Body of pancreas (tissue), 4 donors: Measurements from ENCODE around the gene RPTOR. TPM values are rescaled to one million over a fixed set of nuclear protein-coding genes. Genes with fewer than 3 reads are reported as not detected.

Experiments
- ATAC-seq: fragments of 150-250 bp; one replicate; pipeline ENCODE4 v1.9.1; 2016
- DNase-seq, 4 donors: peaks; one replicate each; pipeline ENCODE4 v3.0.0-alpha.2; 2019
- H3K27ac ChIP-seq, 4 donors: fragments of 200-600 bp; sonication (generic); 1 replicate in 3 of 4; 2 replicates in 1 of 4; pipeline versions ENCODE4 v1.5.1 to v1.6.1; 2016 to 2019; ENCODE audit warnings: mild to moderate bottlenecking in 1 of 4, mixed read lengths in 1 of 4, moderate library complexity in 1 of 4
- H3K27me3 ChIP-seq, 2 donors: fragments of 200-600 bp; sonication (generic); one replicate each; pipeline ENCODE4 v1.6.0; 2016; ENCODE audit warnings: mild to moderate bottlenecking in 1 of 2
- H3K36me3 ChIP-seq, 2 donors: fragments of 200-600 bp; sonication (generic); replicated peaks in 1 of 2; 2 replicates each; pipeline ENCODE4 v1.5.1; 2016; ENCODE audit warnings: low read depth in 2 of 2; ENCODE audit not compliant: insufficient read depth in 1 of 2
- H3K4me1 ChIP-seq: fragments of 200-600 bp; sonication (generic); one replicate; pipeline ENCODE4 v1.6.0; 2016
- H3K4me3 ChIP-seq, 2 donors: fragments of 200-600 bp; sonication (generic); 1 replicate in 1 of 2; 2 replicates in 1 of 2; pipeline ENCODE4 v1.5.1; 2016 to 2019
- H3K9me3 ChIP-seq, 3 donors: fragments of 200-600 bp; sonication (generic); 1 replicate in 2 of 3; 2 replicates in 1 of 3; pipeline ENCODE4 v1.5.1; 2016
- POLR2A ChIP-seq, 3 donors: fragments of 450-650 bp; IDR thresholded peaks; one replicate each; pipeline ENCODE4 v1.6.1; 2016; ENCODE audit warnings: antibody characterized with exemption in 3 of 3, mild to moderate bottlenecking in 2 of 3
- WGBS, 2 donors: methylation state at CpG; one replicate each; pipeline ENCODE4 v1.1.5; 2017; 5-methylcytosine and 5-hydroxymethylcytosine counted together
- intact Hi-C: fragments of 100-400 bp; cut with DNase I; formaldehyde crosslinking; loops from one replicate; pipeline ENCODE4 v1.15.1; 2023
- total RNA-seq, 2 donors: library from RNA; depleted of rRNA; stranded (reverse); fragments of >200 nt; gene quantifications; one replicate each; pipeline ENCODE4 v1.1.0, GENCODE V29; 2016
- TF ChIP-seq, protein P1 (sequence below), 7 experiments: fragments of 450-650 bp in 4 of 7; fragments of 200-600 bp in 3 of 7; sonication (generic) in 3 of 7; IDR thresholded peaks; one replicate each; pipeline ENCODE4 v1.5.1; 2016 to 2019; ENCODE audit warnings: antibody characterized with exemption in 7 of 7

RPTOR gene
- total RNA-seq, 2 donors from 2014 or later, result 22.3 to 34.3 TPM

GRCh38 chr17:80803451-80804428 is 259.1 kb downstream of the RPTOR start:
- no peaks in the 10 kb centered on the region for H3K4me1 ChIP-seq
- no peak overlapping the region for H3K27ac ChIP-seq
- no peaks in the 10 kb centered on the region for H3K9me3 ChIP-seq
- peak in 1 of 4 donors; percentile 5 for DNase-seq
- 91 to 93% methylated on average over 35 of the region's 36 CpGs for WGBS, 2 donors
- H3K36me3 ChIP-seq, result no peaks in the 10 kb centered on the region
- no peaks in the 10 kb centered on the region for H3K27me3 ChIP-seq
- ATAC-seq, result no peak
- intact Hi-C loops, result no loop called here
- TF ChIP-seq, protein P1, sequence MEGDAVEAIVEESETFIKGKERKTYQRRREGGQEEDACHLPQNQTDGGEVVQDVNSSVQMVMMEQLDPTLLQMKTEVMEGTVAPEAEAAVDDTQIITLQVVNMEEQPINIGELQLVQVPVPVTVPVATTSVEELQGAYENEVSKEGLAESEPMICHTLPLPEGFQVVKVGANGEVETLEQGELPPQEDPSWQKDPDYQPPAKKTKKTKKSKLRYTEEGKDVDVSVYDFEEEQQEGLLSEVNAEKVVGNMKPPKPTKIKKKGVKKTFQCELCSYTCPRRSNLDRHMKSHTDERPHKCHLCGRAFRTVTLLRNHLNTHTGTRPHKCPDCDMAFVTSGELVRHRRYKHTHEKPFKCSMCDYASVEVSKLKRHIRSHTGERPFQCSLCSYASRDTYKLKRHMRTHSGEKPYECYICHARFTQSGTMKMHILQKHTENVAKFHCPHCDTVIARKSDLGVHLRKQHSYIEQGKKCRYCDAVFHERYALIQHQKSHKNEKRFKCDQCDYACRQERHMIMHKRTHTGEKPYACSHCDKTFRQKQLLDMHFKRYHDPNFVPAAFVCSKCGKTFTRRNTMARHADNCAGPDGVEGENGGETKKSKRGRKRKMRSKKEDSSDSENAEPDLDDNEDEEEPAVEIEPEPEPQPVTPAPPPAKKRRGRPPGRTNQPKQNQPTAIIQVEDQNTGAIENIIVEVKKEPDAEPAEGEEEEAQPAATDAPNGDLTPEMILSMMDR (IDR thresholded peaks at IDR 0.05), result no peak
- TF ChIP-seq POLR2A (IDR thresholded peaks at IDR 0.05), result no peak
- no peak overlapping the region for H3K4me3 ChIP-seq

DNA sequence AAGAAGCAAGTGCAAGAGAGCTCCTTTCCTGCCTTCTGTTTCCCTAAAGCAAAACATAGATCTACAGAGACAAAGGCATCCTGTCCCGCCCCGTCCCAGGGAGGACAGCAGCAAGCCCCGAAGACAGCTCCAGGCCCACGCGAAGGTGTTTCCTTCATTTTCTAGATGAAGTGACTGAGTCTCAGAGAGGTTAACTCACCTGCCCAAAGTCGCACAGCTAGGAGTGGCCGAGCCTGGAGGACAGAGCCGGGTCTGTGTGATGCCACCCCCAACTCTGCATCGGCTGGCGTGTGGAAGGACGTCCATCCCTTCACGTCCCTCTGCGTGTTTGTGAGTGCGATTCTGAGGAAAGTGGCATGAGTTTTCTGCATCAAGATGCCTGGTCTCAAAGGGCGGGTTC is 259.8 kb downstream of the RPTOR start:
- no peak for ATAC-seq
- Histone ChIP-seq H3K4me3 (no peak overlapping the region), H3K27ac (no peak overlapping the region), H3K36me3 (no peaks in the 10 kb centered on the region), H3K4me1 (no peaks in the 10 kb centered on the region), H3K27me3 (no peaks in the 10 kb centered on the region), H3K9me3 (no peaks in the 10 kb centered on the region)
- whole genome bisulfite sequencing, 2 donors, result 89 to 92% methylated on average over 12 to 15 of the region's 15 CpGs
- TF ChIP-seq POLR2A (IDR thresholded peaks at IDR 0.05), result no peak
- TF ChIP-seq, protein P1 (IDR thresholded peaks at IDR 0.05), result no peak
- intact Hi-C loops, result no loop called here
- DNase-seq, result no peak

DNA sequence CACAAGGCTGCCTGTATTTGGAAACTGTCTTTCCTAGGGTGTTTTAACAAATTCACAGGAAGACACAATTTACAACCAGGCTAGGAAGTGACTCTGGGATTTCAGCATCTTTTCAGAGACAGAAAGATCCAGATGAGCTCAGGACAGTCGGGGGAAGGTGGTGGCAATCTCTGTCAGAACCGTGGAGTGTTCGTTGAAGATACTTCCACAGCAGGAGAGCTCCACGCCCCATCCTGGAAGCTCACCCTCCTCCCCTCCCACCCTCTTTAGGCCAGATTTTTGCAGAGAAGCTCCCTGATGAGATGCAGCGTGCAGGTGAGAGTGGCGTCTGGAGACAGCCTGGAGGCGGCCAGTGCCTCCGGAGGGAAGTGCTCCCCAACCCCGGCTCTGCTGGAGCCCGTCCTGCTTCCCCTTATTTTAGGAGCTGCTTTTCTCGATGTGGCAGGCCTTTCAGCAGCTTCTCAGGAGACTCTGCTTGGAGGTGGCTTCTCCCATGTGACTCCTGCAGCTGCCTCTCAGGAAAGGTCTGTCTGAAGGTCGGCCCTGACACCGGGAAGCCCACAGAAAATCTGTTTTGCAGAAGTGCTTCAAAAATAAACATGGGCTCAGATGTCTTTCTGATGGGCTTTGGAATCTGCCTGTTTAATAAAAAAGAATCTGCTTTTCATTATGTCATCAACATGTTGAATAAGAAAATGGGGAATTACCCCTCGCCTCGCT is 260.6 kb downstream of the RPTOR start:
- intact Hi-C loops, result no loop called here
- ATAC-seq (no peak), DNase-seq (peak in 1 of 4 donors; percentile 5)
- no peaks in the 10 kb centered on the region for H3K36me3 ChIP-seq
- no peaks in the 10 kb centered on the region for H3K9me3 ChIP-seq
- H3K4me3 ChIP-seq, result no peak overlapping the region
- WGBS, 2 donors, result 82 to 83% methylated on average over 15 of the region's 15 CpGs
- no peak for TF ChIP-seq POLR2A (IDR thresholded peaks at IDR 0.05)
- TF ChIP-seq, protein P1 (IDR thresholded peaks at IDR 0.05), result no peak
- H3K4me1 ChIP-seq, result no peaks in the 10 kb centered on the region
- H3K27ac ChIP-seq, result no peak overlapping the region
- H3K27me3 ChIP-seq, result no peaks in the 10 kb centered on the region

DNA sequence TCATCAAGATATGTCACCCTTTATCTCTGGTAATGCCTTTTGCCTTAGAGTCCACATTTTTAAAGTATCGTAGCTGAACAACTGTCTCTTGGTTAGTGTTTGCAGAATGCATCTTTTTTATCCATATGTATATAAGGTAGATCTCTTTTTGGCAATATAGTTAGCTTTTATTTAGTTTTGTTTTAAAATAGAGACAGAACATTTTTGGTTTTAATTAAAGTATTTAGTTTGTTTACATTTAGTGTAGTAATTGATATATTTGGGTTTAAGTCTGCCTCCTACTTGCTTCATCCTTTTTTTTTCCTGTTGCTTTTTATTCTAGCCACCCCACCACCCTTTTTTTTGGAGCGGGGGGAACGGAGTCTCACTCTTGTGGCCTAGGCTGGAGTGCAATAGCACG is 262.4 kb downstream of the RPTOR start:
- Histone ChIP-seq H3K27me3 (no peaks in the 10 kb centered on the region), H3K9me3 (no peaks in the 10 kb centered on the region), H3K4me1 (no peaks in the 10 kb centered on the region), H3K4me3 (no peak overlapping the region), H3K36me3 (no peaks in the 10 kb centered on the region), H3K27ac (no peak overlapping the region)
- no peak for DNase-seq
- intact Hi-C loops, result no loop called here
- TF ChIP-seq, protein P1 (IDR thresholded peaks at IDR 0.05), result no peak
- TF ChIP-seq POLR2A (IDR thresholded peaks at IDR 0.05), result no peak
- no peak for ATAC-seq
- 96 to 98% methylated on average over 4 of the region's 4 CpGs for WGBS, 2 donors
